GM18870 (cell line): Measurements from ENCODE around the gene ZNF512B.
"Not testable (repeated sequence)": the region's sequence is repeated elsewhere in the genome, so short reads cannot be mapped to it uniquely, and the experiment has no call there.

Source experiments
- ATAC-seq: cut with Tn5 transposase; IDR thresholded peaks from one replicate; pipeline ENCODE4 v1.9.1; 2021; ENCODE audit warnings: moderate library complexity; ENCODE audit not compliant: unreplicated experiment

ZNF512B gene

GRCh38 chr20:63963784-63964301 is 5.9 kb downstream of the ZNF512B start:
- no peak for ATAC-seq

- ATAC-seq = no peak
Measured at GRCh38 chr20:63963348-63963741, 6.4 kb downstream of the ZNF512B start.

- ATAC-seq = no peak
Measured at GRCh38 chr20:63962426-63963347, 7.0 kb downstream of the ZNF512B start.

GRCh38 chr20:63961664-63962425 is 7.9 kb downstream of the ZNF512B start:
- ATAC-seq = no peak

GRCh38 chr20:63960654-63961621 is 8.8 kb downstream of the ZNF512B start:
- not testable (repeated sequence) for ATAC-seq

- ATAC-seq = no peak
Measured at GRCh38 chr20:63959699-63960075, 10.0 kb downstream of the ZNF512B start.

- ATAC-seq = no peak
Measured at GRCh38 chr20:63958964-63959698, 10.6 kb downstream of the ZNF512B start.

GRCh38 chr20:63958471-63958870 is 11.3 kb downstream of the ZNF512B start:
- ATAC-seq = no peak

- ATAC-seq = no peak
Measured at GRCh38 chr20:63957690-63958441, 11.9 kb downstream of the ZNF512B start.

GRCh38 chr20:63957004-63957689 is 12.6 kb downstream of the ZNF512B start:
- ATAC-seq = peak; percentile 6

- peak; percentile 24 for ATAC-seq
Measured at GRCh38 chr20:63956664-63957003, 13.1 kb downstream of the ZNF512B start.

GRCh38 chr20:63955827-63956663 is 13.7 kb downstream of the ZNF512B start, which contains the start of gene UCKL1:
Gene UCKL1, minus strand, starts transcription at chr20:63956416. Its CDS starts 44 bp downstream, at chr20:63956372.
- peak; percentile 45 for ATAC-seq

- no peak for ATAC-seq
Measured at GRCh38 chr20:63955281-63955826, 14.4 kb downstream of the ZNF512B start.

GRCh38 chr20:63953764-63954429 is 15.8 kb downstream of the ZNF512B start:
- ATAC-seq = no peak

- no peak for ATAC-seq
Measured at GRCh38 chr20:63952769-63953168, 17.0 kb downstream of the ZNF512B start.

GRCh38 chr20:63952210-63952535 is 17.6 kb downstream of the ZNF512B start:
- no peak for ATAC-seq
